Erythroblast (primary cell): ENCODE results near the gene PRSS38.

Experiments
- DNase-seq, 2 experiments: peaks; one replicate each; lab custom pipeline; 2025; lab: John Stamatoyannopoulos, UW
- GATA1 ChIP-seq: IDR thresholded peaks from 2 replicates; pipeline ENCODE4 v1.6.1; 2011; ENCODE audit warnings: low read depth, mild to moderate bottlenecking, control low read depth, low read length, moderate library complexity
- POLR2A ChIP-seq: IDR thresholded peaks from 2 replicates; pipeline ENCODE4 v1.6.1; 2011; ENCODE audit warnings: mild to moderate bottlenecking, low read length

PRSS38 gene

DNA sequence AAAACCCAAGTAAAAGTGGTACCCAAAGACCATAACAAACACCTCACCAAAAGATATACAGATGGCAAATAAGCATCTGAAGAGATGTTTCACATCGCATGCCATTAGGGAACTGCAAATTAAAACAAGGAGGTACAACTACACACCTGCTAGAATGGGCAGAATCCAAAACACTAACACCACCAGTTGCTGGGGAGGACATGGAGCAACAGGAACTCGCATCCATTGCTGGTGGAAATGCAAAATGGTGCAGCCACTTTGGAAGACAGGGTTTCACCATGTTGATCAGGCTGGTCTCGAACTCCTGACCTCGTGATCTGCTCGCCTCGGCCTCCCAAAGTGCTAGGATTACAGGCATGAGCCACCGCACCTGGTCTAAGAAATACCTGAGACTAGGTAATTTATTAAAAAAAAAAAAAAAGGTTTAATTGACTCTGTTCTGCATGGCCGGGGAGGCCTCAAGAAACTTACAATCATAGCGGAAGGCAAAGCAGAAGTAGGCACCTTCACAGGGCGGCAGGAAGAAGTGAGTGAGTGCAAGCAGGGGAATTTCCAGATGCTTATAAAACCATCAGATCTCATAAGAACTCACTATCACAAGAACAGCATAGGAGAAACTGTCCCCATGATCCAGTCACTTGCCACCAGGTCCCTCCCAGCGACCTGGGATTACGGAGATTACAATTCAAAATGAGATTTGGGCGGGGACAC lies 30.2 kb upstream of the PRSS38 start:
- no peak for DNase-seq
- no peak for TF ChIP-seq GATA1
- no peak for TF ChIP-seq POLR2A

DNA sequence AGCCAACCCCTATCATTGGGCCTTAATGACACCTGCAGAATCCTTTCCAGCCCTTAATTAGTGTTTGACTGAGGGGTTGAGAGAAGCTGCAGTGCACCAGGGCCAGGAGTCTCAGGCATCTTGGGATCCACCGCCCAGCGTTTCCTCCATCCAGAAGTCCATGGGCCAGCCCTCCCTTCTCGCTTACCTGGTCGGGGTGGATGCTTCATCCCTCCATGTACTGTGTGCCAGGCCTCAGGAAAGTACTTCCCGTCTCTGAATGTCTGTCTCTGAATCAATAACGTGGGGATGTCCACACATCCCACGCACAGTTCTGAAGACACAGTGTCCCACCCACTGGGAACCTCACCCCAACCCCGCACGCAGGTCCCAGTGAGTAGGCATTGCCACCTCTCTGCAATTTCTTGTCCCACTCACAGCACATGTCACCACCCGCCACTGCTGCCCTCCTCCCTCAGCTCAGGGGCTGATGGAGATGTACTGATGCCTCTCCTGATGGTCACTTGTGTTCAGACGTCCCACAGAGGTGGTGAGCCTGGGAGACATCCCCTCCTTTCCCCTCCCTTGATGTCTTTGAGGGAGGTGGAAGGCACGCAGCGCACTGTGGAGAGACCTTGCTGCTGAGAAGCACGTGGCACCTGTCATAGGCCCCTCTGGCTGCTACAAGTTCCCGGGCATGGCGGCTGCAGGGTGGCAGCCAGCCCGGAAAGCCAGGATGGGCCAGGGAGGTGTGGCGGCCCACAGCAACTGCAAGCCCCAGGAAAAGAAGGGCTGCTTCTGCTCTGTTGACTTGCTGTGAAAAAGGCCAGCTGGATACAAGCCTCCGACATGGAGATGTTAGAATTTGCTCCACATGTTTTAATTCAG lies 29.4 kb upstream of the PRSS38 start:
- TF ChIP-seq GATA1 (no peak), POLR2A (no peak)
- no peak for DNase-seq

DNA sequence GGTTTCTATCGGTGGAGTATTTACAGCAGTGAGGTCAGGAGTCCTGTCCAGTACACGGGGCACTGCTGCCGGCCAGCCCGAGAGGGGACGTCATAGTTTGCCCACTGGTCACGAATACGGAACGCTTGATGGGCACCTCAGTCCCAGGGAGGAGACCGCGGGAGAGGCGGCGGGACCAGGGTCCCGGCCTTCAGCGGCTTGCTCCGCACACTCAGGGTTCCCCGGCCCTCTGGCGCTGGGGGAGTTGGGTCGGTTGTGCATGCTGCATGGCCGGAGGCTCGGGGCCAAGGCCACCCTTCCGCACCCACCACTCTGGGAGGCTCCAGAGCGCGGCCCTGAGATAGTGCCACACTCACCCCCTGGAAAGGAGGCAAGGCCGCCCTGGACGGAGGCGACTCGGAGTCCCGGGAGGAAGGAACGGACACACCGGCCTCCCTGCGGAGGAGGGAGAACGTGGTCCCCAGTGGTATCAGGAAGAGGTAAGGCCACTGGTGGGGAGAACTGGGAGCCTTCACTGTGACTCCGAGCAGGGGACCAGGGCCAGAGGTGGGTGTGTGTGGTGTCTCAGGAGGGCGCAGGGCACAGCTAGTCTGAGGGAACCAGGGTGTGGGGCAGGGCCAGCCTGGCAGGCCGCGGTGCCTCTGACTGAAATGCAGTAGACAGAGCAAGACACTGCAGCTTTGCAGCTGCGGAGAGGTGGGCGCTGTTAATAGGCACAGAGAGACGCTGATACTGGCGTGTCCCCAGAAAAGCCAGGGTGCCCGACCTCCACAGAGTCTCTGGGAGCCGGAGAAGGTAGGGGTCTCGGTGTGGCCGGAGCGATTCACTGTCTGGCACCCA lies 28.6 kb upstream of the PRSS38 start:
- no peak for DNase-seq
- TF ChIP-seq POLR2A: no peak
- TF ChIP-seq GATA1: no peak

DNA sequence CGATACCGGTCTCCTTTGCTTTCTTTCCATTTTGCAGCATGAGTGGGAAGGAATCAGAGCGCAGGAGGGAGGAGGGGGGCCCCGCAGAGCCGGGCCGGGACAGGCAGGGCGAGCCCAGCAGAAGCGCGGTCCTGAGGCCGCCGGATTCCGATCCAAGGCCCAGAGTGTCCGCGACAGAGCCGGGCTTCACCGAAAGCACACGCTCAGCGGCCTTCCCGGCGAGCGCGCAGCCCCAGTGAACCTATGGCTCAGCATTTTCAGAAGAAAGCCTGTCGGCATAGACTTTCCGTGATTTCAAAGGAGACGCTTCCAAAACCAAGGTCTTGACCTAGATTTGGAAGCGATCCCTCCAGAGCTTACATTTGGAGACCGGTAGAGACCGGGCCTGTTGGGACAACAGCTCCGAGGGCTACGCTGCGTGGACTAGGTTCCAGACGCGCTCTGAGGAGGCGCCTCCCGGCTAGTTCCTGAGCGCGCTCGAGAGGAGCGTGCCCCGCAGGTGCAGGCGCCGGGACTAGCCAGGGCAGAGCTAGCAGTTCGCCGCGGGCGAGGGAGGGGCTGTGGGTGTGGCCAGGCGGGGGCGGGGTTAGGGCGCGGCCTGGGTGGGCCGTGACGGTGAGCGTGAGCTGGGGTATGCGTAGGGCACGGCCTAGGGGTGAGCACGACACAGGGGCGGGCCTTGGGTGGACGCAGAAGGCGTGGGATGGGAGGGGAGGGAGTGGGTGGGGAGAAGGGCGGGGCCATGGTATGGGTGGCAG lies 27.8 kb upstream of the PRSS38 start:
- peak; percentile 61 to 74 for DNase-seq
- TF ChIP-seq POLR2A: no peak
- no peak for TF ChIP-seq GATA1

DNA sequence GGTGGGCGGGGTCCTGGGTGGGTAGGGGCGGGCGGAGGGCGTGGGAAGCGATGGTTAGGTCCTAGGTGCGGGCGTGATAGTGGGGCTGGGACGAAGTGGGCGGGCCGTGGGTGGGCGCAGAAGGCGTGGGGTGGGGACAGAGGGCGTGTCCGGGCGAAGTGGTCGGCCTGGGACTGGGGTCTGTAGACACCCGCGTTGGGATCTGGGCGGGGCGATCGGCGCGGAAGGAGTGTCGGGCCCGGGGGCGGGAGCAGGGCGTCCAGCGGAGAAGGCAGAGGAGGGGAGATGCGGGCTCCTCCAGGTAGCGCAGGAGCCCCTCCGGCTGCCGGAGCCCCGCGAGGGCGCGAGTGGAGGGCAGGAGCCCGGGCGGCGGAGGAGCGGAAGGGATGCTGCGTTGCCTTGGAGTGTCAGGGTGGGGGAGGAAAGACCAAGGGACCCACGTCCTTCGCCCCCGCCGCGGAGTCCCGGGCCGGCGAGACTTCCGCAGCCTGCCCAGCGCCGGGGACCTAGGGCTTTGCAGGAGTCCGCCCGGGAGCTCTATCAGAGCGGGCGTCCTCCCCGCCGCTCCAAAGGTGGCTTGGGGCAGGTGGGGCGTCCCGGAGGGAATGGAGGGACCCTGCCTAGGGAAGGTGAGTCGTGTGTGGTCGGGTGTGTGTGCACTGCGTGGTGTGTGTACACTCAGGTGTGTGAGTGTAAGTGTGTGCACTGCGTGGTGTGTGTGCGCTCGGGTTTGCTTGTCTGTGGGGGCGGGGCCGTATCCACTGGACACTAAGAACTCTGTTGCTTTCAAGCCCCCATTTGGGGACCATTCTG lies 27.0 kb upstream of the PRSS38 start:
- DNase-seq: no peak
- TF ChIP-seq GATA1 (no peak), POLR2A (no peak)

DNA sequence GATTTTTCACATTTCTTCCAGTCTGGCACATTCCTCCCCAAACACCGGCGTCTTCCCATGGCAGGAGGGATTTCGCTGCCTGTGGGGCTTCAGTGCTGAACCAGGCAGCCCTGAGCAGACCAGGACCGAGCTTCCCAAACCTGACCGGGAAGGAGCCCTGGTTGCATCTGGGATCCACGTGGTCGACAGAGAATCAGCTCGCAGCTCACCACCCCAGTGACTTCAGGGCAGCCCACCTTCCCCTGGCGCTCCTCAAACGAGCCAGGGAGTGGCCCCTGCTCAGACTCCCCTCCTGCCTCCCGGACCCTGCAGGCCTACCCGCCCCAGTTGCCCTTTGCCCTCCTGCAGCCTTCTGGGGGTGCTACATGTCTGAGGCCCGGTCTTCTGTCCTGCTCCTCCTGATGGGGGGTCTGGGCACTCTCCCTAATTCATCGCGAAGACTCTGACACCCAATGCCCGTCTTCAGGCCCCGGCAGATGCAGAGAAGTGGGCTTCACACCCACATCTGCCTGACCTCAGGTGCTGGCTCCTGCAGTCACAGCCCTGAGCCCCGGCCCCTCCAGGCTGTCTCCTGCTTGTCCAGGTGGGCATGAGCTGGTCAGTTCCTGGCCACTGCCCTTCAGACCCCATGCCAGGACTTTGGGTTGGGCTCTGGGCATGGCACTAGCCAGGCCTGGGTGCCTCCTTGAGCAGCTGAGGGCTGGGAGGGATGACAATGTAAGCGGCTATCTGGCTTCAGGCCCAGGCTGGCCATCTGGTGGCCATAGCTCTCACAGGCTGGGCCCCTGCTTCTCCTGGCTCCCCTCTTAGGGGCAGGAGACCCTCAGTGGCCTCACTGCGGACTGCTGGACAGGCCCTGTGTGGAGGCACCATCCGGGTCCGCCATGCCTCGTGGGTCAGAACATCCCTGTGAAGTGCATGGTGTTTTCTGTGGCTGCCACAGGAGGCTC lies 26.1 kb upstream of the PRSS38 start:
- TF ChIP-seq GATA1 (no peak), POLR2A (no peak)
- no peak for DNase-seq

DNA sequence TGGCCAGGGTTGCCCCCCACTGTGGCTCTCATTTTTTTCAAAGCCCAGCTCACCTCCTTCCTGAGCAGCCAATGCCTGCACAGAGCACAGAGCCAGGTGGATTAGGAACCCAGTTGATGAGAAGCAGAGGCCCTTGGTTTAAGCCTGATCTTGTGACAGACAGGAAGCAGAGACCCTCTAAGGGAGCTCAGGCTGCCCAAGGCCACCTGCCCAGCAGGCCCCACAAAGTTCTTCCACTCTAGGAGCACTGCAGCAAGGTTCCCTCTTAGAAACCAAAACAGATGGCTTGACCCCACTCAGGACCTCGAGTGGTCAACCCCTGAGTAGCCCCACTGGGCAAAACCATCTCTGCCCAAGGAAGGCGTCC lies 25.5 kb upstream of the PRSS38 start:
- TF ChIP-seq POLR2A: no peak
- no peak for TF ChIP-seq GATA1
- DNase-seq: no peak

DNA sequence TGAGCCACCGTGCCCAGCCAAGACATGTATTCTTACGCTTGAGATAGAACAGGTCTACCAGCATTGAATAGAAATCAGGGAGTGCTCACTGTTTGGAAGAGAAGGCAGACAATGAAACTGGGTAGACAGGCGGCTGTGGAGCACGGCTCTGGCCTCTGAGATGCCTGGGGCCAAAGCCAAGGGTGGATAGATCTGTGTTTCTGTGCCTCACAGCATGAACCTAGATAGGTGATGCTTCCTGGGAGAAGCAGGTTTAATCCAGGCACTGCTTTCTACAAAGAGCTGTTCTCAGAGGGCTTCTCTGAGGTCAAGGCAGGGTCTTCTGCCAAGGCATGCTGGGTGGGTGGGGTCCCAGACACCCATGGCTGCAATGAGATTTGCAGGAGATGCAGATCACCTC lies 24.6 kb upstream of the PRSS38 start:
- TF ChIP-seq POLR2A: no peak
- TF ChIP-seq GATA1: no peak
- no peak for DNase-seq

DNA sequence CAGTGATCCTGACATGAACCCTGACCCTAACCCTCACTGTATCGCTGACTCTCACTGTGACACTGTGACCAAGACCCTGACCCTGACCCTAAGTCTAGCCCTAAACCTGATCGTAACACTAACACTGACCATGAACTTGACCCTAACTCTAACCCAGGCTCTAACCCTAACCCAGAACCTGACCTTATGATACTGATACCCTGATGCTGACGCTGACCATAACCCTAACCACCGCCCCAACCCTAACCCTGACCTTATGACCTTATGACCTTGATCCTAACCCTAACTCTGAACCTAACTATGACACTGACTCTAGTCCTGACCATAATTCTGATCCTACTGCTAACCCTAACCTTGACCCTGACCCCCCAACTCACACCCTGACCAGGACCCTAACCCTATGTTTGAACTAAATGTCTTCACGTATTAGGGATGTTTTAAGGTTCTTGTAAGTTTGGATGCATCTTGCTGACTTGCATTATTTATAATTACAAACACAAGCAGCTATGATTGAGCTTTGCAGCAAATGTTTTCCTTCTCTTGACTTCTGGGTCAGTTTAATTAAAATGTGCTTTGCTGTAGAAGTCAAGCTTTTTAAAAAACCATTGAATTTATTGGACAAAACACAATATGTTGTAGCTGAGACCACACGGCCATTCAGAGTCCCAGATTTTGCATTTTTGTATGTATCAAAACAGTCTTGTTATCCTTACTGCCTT lies 23.9 kb upstream of the PRSS38 start:
- DNase-seq: no peak
- TF ChIP-seq GATA1: no peak
- TF ChIP-seq POLR2A: no peak

DNA sequence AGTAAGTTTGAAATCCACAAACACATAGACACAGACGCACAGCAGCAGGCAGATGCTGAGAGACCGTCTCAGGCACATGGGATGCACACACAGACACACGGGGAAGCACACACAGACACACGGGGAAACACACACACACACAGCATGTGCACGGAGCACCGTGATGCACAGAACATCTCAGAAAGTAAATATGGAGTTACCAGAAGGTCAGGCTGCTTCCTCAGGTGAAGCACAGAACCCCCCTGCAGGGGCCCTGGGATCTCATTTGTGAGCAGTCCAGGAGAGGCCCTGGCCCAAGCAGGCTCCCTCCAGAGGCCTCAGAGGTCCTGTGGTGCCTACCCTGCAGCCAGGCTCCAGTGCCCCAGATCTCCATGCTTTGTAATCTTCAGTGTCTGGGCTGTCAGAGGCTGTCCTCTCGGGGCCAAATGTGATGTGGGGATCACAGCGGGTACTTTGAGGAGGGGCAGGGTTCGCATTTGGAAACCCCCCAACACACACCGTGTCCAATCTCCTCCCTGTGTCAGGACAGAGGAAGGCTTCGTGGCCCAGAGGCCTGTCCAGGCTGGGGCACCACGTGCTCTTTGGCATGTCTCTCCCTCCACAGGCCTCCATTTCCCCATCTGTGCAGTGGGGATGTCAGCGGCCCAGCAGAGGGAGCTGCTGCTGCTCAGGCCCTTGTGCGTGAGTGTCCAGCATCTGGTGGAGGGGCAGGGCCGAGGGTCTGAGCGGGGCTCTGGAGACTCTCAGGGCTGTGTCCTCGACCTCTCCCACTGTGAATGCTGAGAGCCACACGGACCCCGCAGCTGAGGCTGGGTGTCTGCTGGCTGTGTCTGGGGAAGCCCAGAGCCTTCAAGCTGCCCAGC lies 23.0 kb upstream of the PRSS38 start:
- no peak for DNase-seq
- TF ChIP-seq GATA1: no peak
- no peak for TF ChIP-seq POLR2A
